NCI-H1105 (cell line): ENCODE data around the gene HNRNPH3.
"Not testable (repeated sequence)": the region's sequence is repeated elsewhere in the genome, so short reads cannot be mapped to it uniquely, and the experiment has no call there.

Source experiments
- DNase-seq: peaks from one replicate; lab custom pipeline; 2025; lab: John Stamatoyannopoulos, UW

HNRNPH3 gene

GRCh38 chr10:68331455-68332258 is at the start of gene HNRNPH3:
Gene HNRNPH3 (plus strand): TSS chr10:68332064. CDS start chr10:68337222, 5,158 bp downstream.
- DNase-seq, result peak; percentile 92

GRCh38 chr10:68284062-68285001 is 47.5 kb upstream of the HNRNPH3 start:
- no peak for DNase-seq

DNA sequence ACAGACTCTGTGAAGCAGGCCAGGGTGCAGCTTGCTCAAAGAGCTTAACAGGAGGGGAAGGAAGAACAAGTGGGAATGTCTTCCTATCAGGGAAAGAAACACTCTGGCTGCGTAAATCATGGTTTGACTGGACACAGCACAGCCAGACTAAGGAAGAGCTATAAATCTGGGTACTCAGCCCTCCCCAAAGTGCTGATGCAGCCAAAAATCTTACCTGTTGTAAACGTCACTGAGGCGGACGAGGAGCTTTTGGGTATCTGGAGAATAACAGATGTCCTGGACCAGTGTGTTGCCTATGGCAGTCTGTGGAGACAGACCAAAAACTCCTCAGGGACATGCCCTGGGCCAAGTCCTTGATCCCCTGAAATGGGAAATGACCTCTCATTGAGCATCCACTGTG is 43.1 kb upstream of the HNRNPH3 start:
- DNase-seq, result no peak

GRCh38 chr10:68290736-68291135 is 41.1 kb upstream of the HNRNPH3 start:
- no peak for DNase-seq

DNA sequence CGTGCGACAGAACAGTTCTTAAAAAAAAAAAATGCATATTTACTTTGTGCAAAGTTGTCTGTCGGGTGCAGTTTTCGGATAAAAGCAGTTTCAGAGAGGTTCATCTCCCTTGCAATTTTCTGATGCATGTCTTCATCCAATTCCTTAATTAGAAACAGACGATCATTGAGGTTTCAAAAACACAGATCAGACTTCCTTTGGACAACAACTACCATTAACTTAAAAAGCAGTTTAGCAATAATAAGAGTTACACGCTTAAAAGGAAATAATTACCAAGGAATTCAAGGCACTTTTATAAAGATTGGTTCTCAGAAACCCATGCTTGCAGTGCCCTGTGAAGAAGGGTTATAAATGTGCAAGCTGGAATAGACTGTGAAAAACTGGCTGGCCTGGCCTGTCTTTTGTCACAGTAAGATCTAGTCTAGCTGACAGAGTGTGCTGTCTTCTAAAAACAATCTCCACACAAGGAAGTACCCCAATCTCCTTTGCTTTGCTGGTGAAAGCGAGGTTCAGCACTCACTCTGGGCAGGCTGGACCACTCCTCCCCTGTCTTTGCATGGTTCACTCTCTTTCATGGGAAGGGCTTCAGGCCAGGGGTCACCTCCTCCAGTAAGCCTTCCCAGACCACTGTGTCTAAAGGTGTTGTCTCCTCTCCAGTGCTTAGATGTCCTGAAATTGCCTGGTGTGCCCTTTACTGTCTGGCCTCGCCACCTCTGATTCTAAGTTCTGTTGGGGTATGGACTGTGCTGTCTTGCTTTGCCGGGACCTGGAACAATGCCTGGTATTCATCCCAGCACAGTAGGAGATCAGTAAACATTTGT is 34.8 kb upstream of the HNRNPH3 start:
- no peak for DNase-seq

DNA sequence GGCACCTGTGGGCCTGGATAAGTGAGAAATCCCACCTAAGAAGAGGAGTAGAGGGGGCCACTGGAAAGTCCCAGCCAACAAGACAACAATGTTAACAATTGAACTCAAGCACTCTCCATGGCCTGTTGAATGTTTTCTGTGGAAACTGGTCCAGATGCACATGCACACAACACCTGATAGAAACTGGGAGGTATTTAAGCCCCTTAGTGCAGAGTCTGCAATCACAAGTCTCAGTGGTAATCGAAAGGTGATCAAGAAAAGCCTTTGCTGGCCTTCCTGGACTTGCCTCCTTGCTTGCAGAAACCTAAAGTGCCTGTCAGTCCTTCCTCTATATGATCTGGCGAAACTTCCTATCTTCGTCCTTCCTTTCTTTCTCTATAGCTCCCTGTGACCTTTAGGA is 30.6 kb upstream of the HNRNPH3 start:
- no peak for DNase-seq

GRCh38 chr10:68301790-68302502 is 29.9 kb upstream of the HNRNPH3 start:
- DNase-seq, result no peak

DNA sequence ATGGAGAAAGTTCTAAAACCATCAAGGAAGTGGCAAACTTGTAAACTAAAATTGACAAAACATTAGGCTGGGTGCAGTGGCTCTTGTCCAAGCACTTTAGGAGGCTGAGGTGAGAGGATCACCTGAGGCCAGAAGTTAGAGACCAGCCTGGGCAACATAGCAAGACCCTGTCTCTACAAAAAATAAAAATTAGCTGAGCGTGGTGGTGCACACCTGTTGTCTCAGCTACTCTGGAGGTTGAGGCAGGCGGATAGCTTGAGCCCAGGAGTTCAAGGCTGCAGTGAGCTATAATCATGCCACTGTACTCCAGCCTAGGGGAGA is 29.4 kb upstream of the HNRNPH3 start:
- DNase-seq, result no peak

GRCh38 chr10:68302871-68303270 is 29.0 kb upstream of the HNRNPH3 start:
- DNase-seq, result no peak

- no peak for DNase-seq
Observed at GRCh38 chr10:68303849-68304412, 27.9 kb upstream of the HNRNPH3 start.

GRCh38 chr10:68305854-68306253 is 26.0 kb upstream of the HNRNPH3 start:
- no peak for DNase-seq

DNA sequence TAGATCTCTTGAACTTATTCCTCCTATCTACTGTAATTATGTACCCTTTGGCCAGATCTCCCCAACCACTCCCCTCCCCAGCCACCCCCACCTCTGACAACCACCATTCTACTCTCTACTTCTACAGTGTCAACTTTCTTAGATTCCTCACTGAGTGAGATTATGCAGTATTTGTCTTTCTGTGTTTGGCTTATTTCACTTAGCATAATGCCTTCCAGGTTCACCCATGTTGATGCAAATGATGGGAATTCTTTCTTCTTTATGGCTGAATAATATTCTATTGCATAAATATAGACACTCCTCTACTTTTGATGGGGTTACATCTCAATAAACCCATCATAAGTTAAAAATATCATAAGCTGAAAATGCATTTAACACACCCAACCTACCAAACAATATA is 21.3 kb upstream of the HNRNPH3 start:
- no peak for DNase-seq

DNA sequence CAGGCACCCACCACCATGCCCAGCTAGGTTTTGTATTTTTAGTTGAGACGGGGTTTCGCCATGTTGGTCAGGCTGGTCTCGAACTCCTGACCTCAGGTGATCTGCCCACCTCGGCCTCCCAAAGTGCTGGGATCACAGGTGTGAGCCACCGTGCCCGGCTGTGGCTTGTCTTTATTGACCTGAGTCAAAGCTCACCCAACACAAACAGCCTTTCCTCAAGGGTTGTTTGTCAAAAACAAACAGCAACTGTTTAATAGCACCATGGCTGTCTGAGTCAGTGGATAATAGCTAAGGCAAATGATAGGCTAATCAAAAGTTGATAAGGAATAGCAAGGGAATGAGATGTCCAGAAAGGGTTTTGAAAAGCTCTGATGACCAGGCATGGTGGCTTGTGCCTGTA is 16.9 kb upstream of the HNRNPH3 start:
- not testable (repeated sequence) for DNase-seq

DNA sequence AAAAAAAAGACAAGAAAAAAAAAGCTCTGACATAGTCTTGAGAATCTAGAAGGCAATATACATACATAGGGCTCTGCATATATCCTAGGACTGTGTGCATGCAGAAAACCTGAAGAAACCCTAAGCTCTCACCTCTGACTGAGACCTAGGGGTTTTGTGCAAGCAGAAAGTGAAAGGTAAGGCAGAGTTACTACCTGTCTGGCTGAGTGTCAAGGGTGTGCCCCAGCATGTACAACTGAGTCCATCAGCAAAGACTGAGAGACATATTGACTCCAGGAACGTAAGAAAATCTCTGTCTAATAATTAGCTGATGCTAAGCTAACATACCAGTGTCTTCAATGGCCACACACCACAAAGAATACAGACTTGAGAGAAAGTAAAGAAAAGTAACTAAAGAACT is 16.3 kb upstream of the HNRNPH3 start:
- no peak for DNase-seq

- DNase-seq, result no peak
Observed at GRCh38 chr10:68318331-68319059, 13.4 kb upstream of the HNRNPH3 start.

DNA sequence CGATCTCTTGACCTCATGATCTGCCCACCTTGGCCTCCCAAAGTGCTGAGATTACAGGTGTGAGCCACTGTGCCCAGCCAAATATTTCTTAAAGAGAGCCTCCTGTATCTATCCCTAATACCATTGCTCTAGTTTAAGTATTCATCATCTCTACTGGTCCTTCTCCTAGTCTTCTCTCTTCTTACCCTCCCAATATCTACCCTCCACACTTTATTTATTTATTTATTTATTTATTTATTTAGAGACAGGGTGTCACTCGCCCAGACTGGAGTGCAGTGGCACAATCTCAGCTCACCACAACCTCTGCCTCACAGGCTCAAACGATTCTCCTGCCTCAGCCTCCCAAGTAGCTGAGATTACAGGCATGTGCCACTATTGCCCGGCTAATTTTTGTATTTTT is 7.5 kb upstream of the HNRNPH3 start:
- DNase-seq, result not testable (repeated sequence)

- no peak for DNase-seq
Observed at GRCh38 chr10:68327889-68328786, 3.7 kb upstream of the HNRNPH3 start.

DNA sequence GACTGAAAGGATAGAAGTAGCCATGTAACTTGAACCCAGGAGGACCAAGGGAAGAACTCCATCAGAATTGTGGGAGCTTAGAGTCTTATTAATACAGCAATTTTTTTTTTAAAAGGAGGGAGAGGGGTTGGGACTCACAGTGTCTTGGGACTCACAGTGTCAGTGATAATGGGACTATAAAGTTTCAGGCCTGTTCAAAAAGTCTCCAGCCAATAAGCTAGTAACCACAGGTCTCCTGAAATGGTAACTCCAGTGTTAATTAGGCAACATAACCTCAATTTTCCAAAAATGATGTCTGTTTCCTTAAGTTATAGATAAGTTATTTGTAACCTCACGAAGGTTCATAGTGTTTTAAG is 2.4 kb upstream of the HNRNPH3 start:
- no peak for DNase-seq

- DNase-seq, result no peak
Observed at GRCh38 chr10:68330852-68331454, 911 bp upstream of the HNRNPH3 start.
